GM15510 (cell line): ENCODE data around the gene PRKG1.

Source experiments
- POLR2A ChIP-seq: IDR thresholded peaks from 3 replicates; pipeline ENCODE4 v1.6.1; 2011; ENCODE audit warnings: borderline replicate concordance; ENCODE audit not compliant: insufficient read length; ENCODE audit errors: extremely low read depth

Gene PRKG1

GRCh38 chr10:52136921-52137320 is 1062.6 kb downstream of the PRKG1 start:
- TF ChIP-seq POLR2A: no peak

- no peak for TF ChIP-seq POLR2A
Observed at GRCh38 chr10:52143338-52143737, 1069.1 kb downstream of the PRKG1 start.

GRCh38 chr10:52145636-52146035 is 1071.3 kb downstream of the PRKG1 start:
- no peak for TF ChIP-seq POLR2A

- TF ChIP-seq POLR2A: no peak
Observed at GRCh38 chr10:52146766-52147165, 1072.5 kb downstream of the PRKG1 start.

GRCh38 chr10:52170776-52171175 is 1096.5 kb downstream of the PRKG1 start:
- TF ChIP-seq POLR2A: no peak

- TF ChIP-seq POLR2A: no peak
Observed at GRCh38 chr10:52172581-52172980, 1098.3 kb downstream of the PRKG1 start.

- TF ChIP-seq POLR2A: no peak
Observed at GRCh38 chr10:52185256-52185655, 1111.0 kb downstream of the PRKG1 start.

- no peak for TF ChIP-seq POLR2A
Observed at GRCh38 chr10:52187521-52188258, 1113.4 kb downstream of the PRKG1 start.

GRCh38 chr10:52191049-52191448 is 1116.8 kb downstream of the PRKG1 start:
- TF ChIP-seq POLR2A: no peak

- no peak for TF ChIP-seq POLR2A
Observed at GRCh38 chr10:52194191-52194590, 1119.9 kb downstream of the PRKG1 start.

GRCh38 chr10:52194716-52195115 is 1120.4 kb downstream of the PRKG1 start:
- TF ChIP-seq POLR2A: no peak

GRCh38 chr10:52197098-52197497 is 1122.8 kb downstream of the PRKG1 start:
- TF ChIP-seq POLR2A: no peak

GRCh38 chr10:52198540-52198939 is 1124.3 kb downstream of the PRKG1 start:
- TF ChIP-seq POLR2A: no peak

GRCh38 chr10:52208365-52208764 is 1134.1 kb downstream of the PRKG1 start:
- no peak for TF ChIP-seq POLR2A

GRCh38 chr10:52210161-52210560 is 1135.9 kb downstream of the PRKG1 start:
- no peak for TF ChIP-seq POLR2A

- TF ChIP-seq POLR2A: no peak
Observed at GRCh38 chr10:52212062-52212461, 1137.8 kb downstream of the PRKG1 start.

GRCh38 chr10:52212802-52213201 is 1138.5 kb downstream of the PRKG1 start:
- TF ChIP-seq POLR2A: no peak

GRCh38 chr10:52213321-52213752 is 1139.0 kb downstream of the PRKG1 start:
- no peak for TF ChIP-seq POLR2A
